ENCODE results near the gene GFM2.

DNA sequence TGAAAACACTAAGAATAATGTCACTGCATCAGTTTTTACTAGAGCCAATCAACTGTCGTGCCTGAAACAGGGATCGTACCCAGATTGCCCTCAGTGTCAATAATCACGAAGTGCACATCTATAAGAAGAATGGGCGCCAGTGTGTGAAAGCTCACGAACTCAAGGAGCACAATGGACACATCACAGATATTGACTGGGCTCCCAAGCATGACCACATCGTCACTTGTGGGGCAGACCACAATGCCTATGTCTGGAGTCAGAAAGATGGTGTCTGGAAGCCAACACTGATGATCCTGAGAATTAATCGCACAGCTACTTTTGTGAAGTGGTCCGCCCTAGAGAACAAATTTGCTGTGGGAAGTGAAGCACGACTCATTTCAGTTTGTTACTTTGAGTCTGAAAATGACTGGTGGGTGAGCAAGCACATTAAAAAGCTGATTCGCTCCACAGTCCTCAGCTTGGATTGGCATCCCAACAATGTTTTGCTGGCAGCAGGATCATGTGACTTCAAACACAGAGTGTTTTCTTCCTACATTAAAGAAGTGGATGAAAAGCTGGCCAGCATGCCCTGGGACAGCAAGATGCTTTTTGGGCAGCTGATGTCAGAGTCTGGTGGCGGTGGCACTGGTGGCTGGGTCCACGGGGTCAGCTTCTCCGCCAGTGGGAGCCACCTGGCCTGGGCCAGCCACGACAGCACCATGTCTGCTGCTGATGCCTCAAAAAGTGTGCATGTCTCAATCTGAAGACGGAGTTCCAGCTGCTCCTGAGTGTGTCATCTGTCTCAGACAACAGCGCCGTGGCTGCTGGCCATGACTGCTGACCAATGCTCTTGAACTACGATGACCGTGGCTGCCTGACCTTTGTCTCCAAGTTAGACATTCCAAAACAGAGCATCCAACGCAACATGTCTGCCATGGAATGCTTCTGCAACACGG is 32.3 kb upstream of the GFM2 start:
- TF ChIP-seq EP300 (IDR thresholded peaks at IDR 0.05; ENCODE audit: low read depth) (no peak), POLR2AphosphoS5 (IDR thresholded peaks at IDR 0.05) (no peak)
- TF ChIP-seq, protein P1, sequence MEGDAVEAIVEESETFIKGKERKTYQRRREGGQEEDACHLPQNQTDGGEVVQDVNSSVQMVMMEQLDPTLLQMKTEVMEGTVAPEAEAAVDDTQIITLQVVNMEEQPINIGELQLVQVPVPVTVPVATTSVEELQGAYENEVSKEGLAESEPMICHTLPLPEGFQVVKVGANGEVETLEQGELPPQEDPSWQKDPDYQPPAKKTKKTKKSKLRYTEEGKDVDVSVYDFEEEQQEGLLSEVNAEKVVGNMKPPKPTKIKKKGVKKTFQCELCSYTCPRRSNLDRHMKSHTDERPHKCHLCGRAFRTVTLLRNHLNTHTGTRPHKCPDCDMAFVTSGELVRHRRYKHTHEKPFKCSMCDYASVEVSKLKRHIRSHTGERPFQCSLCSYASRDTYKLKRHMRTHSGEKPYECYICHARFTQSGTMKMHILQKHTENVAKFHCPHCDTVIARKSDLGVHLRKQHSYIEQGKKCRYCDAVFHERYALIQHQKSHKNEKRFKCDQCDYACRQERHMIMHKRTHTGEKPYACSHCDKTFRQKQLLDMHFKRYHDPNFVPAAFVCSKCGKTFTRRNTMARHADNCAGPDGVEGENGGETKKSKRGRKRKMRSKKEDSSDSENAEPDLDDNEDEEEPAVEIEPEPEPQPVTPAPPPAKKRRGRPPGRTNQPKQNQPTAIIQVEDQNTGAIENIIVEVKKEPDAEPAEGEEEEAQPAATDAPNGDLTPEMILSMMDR (IDR thresholded peaks at IDR 0.05) = no peak

All from transverse colon (tissue), 4 donors.